HuH-7 (cell line): ENCODE measurements around the gene CASK.
"Not testable (repeated sequence)": the region's sequence is repeated elsewhere in the genome, so short reads cannot be mapped to it uniquely, and the experiment has no call there.

ENCODE experiments used
- DNase-seq: peaks from one replicate; pipeline ENCODE4 v3.0.0; 2011; ENCODE audit warnings: low spot score

The CASK gene

GRCh38 chrX:41689711-41690110 is 233.6 kb downstream of the CASK start:
- DNase-seq: no peak

GRCh38 chrX:41688835-41689234 is 234.5 kb downstream of the CASK start, which contains the start of gene GPR34:
TSS of gene GPR34 (plus strand) at chrX:41688973. CDS start at chrX:41695634, 6,661 bp downstream.
- no peak for DNase-seq

GRCh38 chrX:41688156-41688555 is 235.2 kb downstream of the CASK start:
- DNase-seq: no peak

GRCh38 chrX:41686788-41687187 is 236.6 kb downstream of the CASK start:
- no peak for DNase-seq

GRCh38 chrX:41684940-41685339 is 238.4 kb downstream of the CASK start:
- no peak for DNase-seq

- DNase-seq: no peak
These were observed 239.2 kb downstream of the CASK start for GRCh38 chrX:41684138-41684537.

GRCh38 chrX:41677183-41678060 is 245.9 kb downstream of the CASK start:
- DNase-seq: no peak

- DNase-seq: not testable (repeated sequence)
These were observed 247.0 kb downstream of the CASK start for GRCh38 chrX:41676361-41676760.

GRCh38 chrX:41672643-41673042 is 250.7 kb downstream of the CASK start:
- no peak for DNase-seq

- no peak for DNase-seq
These were observed 252.3 kb downstream of the CASK start for GRCh38 chrX:41671082-41671481.

GRCh38 chrX:41670112-41670511 is 253.2 kb downstream of the CASK start:
- DNase-seq: no peak

- DNase-seq: no peak
These were observed 255.7 kb downstream of the CASK start for GRCh38 chrX:41667631-41668030.

- DNase-seq: no peak
These were observed 257.1 kb downstream of the CASK start for GRCh38 chrX:41666251-41666650.

- DNase-seq: no peak
These were observed 257.7 kb downstream of the CASK start for GRCh38 chrX:41665686-41666085.

- no peak for DNase-seq
These were observed 258.4 kb downstream of the CASK start for GRCh38 chrX:41664908-41665307.

GRCh38 chrX:41664375-41664901 is 258.9 kb downstream of the CASK start:
- DNase-seq: no peak

GRCh38 chrX:41661366-41662095 is 261.8 kb downstream of the CASK start:
- DNase-seq: no peak

- no peak for DNase-seq
These were observed 267.7 kb downstream of the CASK start for GRCh38 chrX:41655631-41656030.

GRCh38 chrX:41655101-41655500 is 268.3 kb downstream of the CASK start:
- no peak for DNase-seq

GRCh38 chrX:41653125-41653524 is 270.2 kb downstream of the CASK start:
- no peak for DNase-seq

GRCh38 chrX:41646201-41646600 is 277.2 kb downstream of the CASK start:
- not testable (repeated sequence) for DNase-seq

- DNase-seq: no peak
These were observed 289.1 kb downstream of the CASK start for GRCh38 chrX:41634284-41634683.

- no peak for DNase-seq
These were observed 293.3 kb downstream of the CASK start for GRCh38 chrX:41630091-41630490.
